Neural progenitor cell (in vitro differentiated cells): ENCODE results near the gene PCGF5.

Experiments
- EZH2 ChIP-seq: fragments of 200-600 bp; sonication (generic); IDR thresholded peaks from 2 replicates; pipeline ENCODE4 v1.6.1; 2017; ENCODE audit warnings: antibody characterized with exemption, mild to moderate bottlenecking, moderate library complexity
- EZH2phosphoT487 ChIP-seq: fragments of 200-600 bp; sonication (generic); IDR thresholded peaks from 2 replicates; pipeline ENCODE4 v1.6.1; 2017; ENCODE audit warnings: antibody characterized with exemption
- TF ChIP-seq, protein P1 (sequence below): fragments of 200-600 bp; sonication (generic); IDR thresholded peaks from 2 replicates; pipeline ENCODE4 v1.5.1; 2017; ENCODE audit warnings: antibody characterized with exemption, mild to moderate bottlenecking

DNA sequence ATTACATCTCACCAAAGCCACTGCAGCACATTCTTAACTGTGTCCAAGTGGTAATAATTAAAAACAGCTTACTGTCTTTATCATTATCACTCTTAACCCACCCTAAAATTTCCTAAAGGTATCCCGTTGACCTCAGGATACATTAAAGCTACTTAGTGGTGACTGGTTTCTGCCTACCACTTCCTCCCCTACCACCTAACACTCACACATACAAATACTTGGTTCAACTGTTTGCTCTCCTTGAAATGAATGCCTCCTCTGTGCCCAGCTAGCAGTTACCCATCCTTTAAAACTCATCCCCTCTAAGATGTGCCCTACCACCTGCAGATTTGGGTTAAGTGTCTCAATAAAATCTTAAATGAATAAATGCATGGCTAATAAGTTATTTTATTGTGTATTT is 7.1 kb downstream of the PCGF5 start:
- no peak for TF ChIP-seq EZH2
- TF ChIP-seq, protein P1, sequence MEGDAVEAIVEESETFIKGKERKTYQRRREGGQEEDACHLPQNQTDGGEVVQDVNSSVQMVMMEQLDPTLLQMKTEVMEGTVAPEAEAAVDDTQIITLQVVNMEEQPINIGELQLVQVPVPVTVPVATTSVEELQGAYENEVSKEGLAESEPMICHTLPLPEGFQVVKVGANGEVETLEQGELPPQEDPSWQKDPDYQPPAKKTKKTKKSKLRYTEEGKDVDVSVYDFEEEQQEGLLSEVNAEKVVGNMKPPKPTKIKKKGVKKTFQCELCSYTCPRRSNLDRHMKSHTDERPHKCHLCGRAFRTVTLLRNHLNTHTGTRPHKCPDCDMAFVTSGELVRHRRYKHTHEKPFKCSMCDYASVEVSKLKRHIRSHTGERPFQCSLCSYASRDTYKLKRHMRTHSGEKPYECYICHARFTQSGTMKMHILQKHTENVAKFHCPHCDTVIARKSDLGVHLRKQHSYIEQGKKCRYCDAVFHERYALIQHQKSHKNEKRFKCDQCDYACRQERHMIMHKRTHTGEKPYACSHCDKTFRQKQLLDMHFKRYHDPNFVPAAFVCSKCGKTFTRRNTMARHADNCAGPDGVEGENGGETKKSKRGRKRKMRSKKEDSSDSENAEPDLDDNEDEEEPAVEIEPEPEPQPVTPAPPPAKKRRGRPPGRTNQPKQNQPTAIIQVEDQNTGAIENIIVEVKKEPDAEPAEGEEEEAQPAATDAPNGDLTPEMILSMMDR: no peak
- TF ChIP-seq EZH2phosphoT487: no peak
